Central memory CD8-positive, alpha-beta T cell (primary cell): ENCODE data around the gene HYAL1.
"Not testable (repeated sequence)": the region's sequence is repeated elsewhere in the genome, so short reads cannot be mapped to it uniquely, and the experiment has no call there.

Source experiments
- ATAC-seq: fragments of 150-1000 bp; cut with Tn5 transposase; replicated peaks from 2 replicates; pipeline ENCODE4 v1.10.0; 2022; ENCODE audit warnings: mild to moderate bottlenecking, moderate FRiP score, moderate number of reproducible peaks; ENCODE audit not compliant: poor library complexity, severe bottlenecking; ENCODE audit errors: extremely low read depth
- DNase-seq, 2 donors: peaks; one replicate each; pipeline ENCODE4 v3.0.0; 2021; ENCODE audit warnings: low spot score in 2 of 2
- H3K27ac Mint-ChIP-seq: one replicate; pipeline ENCODE4 v1.8.0; 2022; ENCODE audit warnings: low read depth, mild to moderate bottlenecking, moderate library complexity, mixed read lengths
- H3K27me3 Mint-ChIP-seq: one replicate; pipeline ENCODE4 v1.8.0; 2022; ENCODE audit warnings: mixed read lengths
- H3K36me3 Mint-ChIP-seq: one replicate; pipeline ENCODE4 v1.8.0; 2022; ENCODE audit warnings: mild to moderate bottlenecking, moderate library complexity, mixed read lengths; ENCODE audit not compliant: insufficient read depth
- H3K4me1 Mint-ChIP-seq: one replicate; pipeline ENCODE4 v1.8.0; 2022; ENCODE audit warnings: mixed read lengths
- H3K4me3 Mint-ChIP-seq: one replicate; pipeline ENCODE4 v1.8.0; 2022; ENCODE audit warnings: mild to moderate bottlenecking, moderate library complexity, mixed read lengths
- H3K9me3 Mint-ChIP-seq: one replicate; pipeline ENCODE4 v1.8.0; 2022; ENCODE audit warnings: mixed read lengths

The HYAL1 gene

GRCh38 chr3:50320853-50321335, 17.5 kb upstream of the HYAL1 start:
- Mint-ChIP-seq H3K4me3 (peak overlapping the region; percentile 85), H3K27ac (peak overlapping the region; percentile 83), H3K9me3 (no peaks in the 10 kb centered on the region), H3K27me3 (no peaks in the 10 kb centered on the region), H3K36me3 (peaks cover 5% of the 10 kb centered on the region), H3K4me1 (peaks cover 52% of the 10 kb centered on the region)
- DNase-seq: no peak
- peak; percentile 18 for ATAC-seq

GRCh38 chr3:50319894-50320625, 16.7 kb upstream of the HYAL1 start:
- peak overlapping the region; percentile 83 for H3K27ac Mint-ChIP-seq
- DNase-seq: no peak
- H3K4me3 Mint-ChIP-seq: peak overlapping the region; percentile 85
- ATAC-seq: no peak
- peaks cover 56% of the 10 kb centered on the region for H3K4me1 Mint-ChIP-seq
- no peaks in the 10 kb centered on the region for H3K27me3 Mint-ChIP-seq
- no peaks in the 10 kb centered on the region for H3K9me3 Mint-ChIP-seq
- peaks cover 5% of the 10 kb centered on the region for H3K36me3 Mint-ChIP-seq

GRCh38 chr3:50319181-50319893, 16.0 kb upstream of the HYAL1 start:
- peaks cover 50% of the 10 kb centered on the region for H3K4me1 Mint-ChIP-seq
- peak overlapping the region; percentile 50 for H3K4me3 Mint-ChIP-seq
- no peak overlapping the region for H3K27ac Mint-ChIP-seq
- ATAC-seq (no peak), DNase-seq (no peak)
- peaks cover 3% of the 10 kb centered on the region for H3K36me3 Mint-ChIP-seq
- no peaks in the 10 kb centered on the region for H3K27me3 Mint-ChIP-seq
- H3K9me3 Mint-ChIP-seq: no peaks in the 10 kb centered on the region

GRCh38 chr3:50318615-50319014, 15.2 kb upstream of the HYAL1 start:
- Mint-ChIP-seq H3K9me3 (no peaks in the 10 kb centered on the region), H3K27ac (no peak overlapping the region), H3K36me3 (peaks cover 3% of the 10 kb centered on the region), H3K27me3 (no peaks in the 10 kb centered on the region), H3K4me1 (peaks cover 45% of the 10 kb centered on the region), H3K4me3 (peak overlapping the region; percentile 20)
- DNase-seq: no peak
- ATAC-seq: no peak

GRCh38 chr3:50318163-50318562, 14.8 kb upstream of the HYAL1 start:
- Mint-ChIP-seq H3K4me3 (peak overlapping the region; percentile 20), H3K36me3 (peaks cover 3% of the 10 kb centered on the region), H3K27ac (no peak overlapping the region), H3K4me1 (peaks cover 42% of the 10 kb centered on the region), H3K9me3 (no peaks in the 10 kb centered on the region), H3K27me3 (no peaks in the 10 kb centered on the region)
- ATAC-seq (no peak), DNase-seq (no peak)

GRCh38 chr3:50317300-50317699, 13.9 kb upstream of the HYAL1 start:
- Mint-ChIP-seq H3K27me3 (no peaks in the 10 kb centered on the region), H3K36me3 (peaks cover 3% of the 10 kb centered on the region), H3K4me3 (peak overlapping the region; percentile 80), H3K9me3 (no peaks in the 10 kb centered on the region), H3K27ac (peak overlapping the region; percentile 94), H3K4me1 (peaks cover 42% of the 10 kb centered on the region)
- no peak for DNase-seq
- ATAC-seq: no peak

- peak overlapping the region; percentile 94 for H3K27ac Mint-ChIP-seq
- H3K4me3 Mint-ChIP-seq: peak overlapping the region; percentile 80
- DNase-seq (peak; percentile 55 to 70), ATAC-seq (peak; percentile 81)
- H3K4me1 Mint-ChIP-seq: peaks cover 42% of the 10 kb centered on the region
- no peaks in the 10 kb centered on the region for H3K9me3 Mint-ChIP-seq
- no peaks in the 10 kb centered on the region for H3K27me3 Mint-ChIP-seq
- H3K36me3 Mint-ChIP-seq: peaks cover 3% of the 10 kb centered on the region
Observed at GRCh38 chr3:50316657-50317242, 13.4 kb upstream of the HYAL1 start.

- no peak overlapping the region for H3K4me3 Mint-ChIP-seq
- H3K4me1 Mint-ChIP-seq: peaks cover 32% of the 10 kb centered on the region
- no peak for DNase-seq
- ATAC-seq: no peak
- no peak overlapping the region for H3K27ac Mint-ChIP-seq
- no peaks in the 10 kb centered on the region for H3K9me3 Mint-ChIP-seq
- peaks cover 3% of the 10 kb centered on the region for H3K36me3 Mint-ChIP-seq
- no peaks in the 10 kb centered on the region for H3K27me3 Mint-ChIP-seq
Observed at GRCh38 chr3:50314816-50315215, 11.4 kb upstream of the HYAL1 start.

- no peak for DNase-seq
- no peak for ATAC-seq
- Mint-ChIP-seq H3K4me3 (no peak overlapping the region), H3K27me3 (no peaks in the 10 kb centered on the region), H3K36me3 (peaks cover 5% of the 10 kb centered on the region), H3K9me3 (no peaks in the 10 kb centered on the region), H3K4me1 (peaks cover 29% of the 10 kb centered on the region), H3K27ac (no peak overlapping the region)
Observed at GRCh38 chr3:50314342-50314741, 11.0 kb upstream of the HYAL1 start.

- not testable (repeated sequence) for H3K4me3 Mint-ChIP-seq, ATAC-seq, H3K27ac Mint-ChIP-seq, H3K27me3 Mint-ChIP-seq, H3K36me3 Mint-ChIP-seq, H3K9me3 Mint-ChIP-seq, DNase-seq
- H3K4me1 Mint-ChIP-seq: peaks cover 17% of the 10 kb centered on the region
Observed at GRCh38 chr3:50312041-50312440, 8.7 kb upstream of the HYAL1 start.

- Mint-ChIP-seq H3K27ac (no peak overlapping the region), H3K9me3 (no peaks in the 10 kb centered on the region), H3K36me3 (peaks cover 4% of the 10 kb centered on the region), H3K4me1 (peaks cover 15% of the 10 kb centered on the region), H3K27me3 (no peaks in the 10 kb centered on the region), H3K4me3 (no peak overlapping the region)
- ATAC-seq (no peak), DNase-seq (no peak)
Observed at GRCh38 chr3:50304601-50305000, 1.2 kb upstream of the HYAL1 start.

GRCh38 chr3:50302095-50303012, 1.0 kb downstream of the HYAL1 start:
- H3K4me1 Mint-ChIP-seq: peaks cover 26% of the 10 kb centered on the region
- no peak overlapping the region for H3K4me3 Mint-ChIP-seq
- DNase-seq: no peak
- H3K27ac Mint-ChIP-seq: no peak overlapping the region
- ATAC-seq: no peak
- H3K27me3 Mint-ChIP-seq: no peaks in the 10 kb centered on the region
- H3K36me3 Mint-ChIP-seq: peaks cover 4% of the 10 kb centered on the region
- H3K9me3 Mint-ChIP-seq: no peaks in the 10 kb centered on the region
